Choroid plexus epithelial cell (primary cell): ENCODE results near the gene PARM1.

ENCODE experiments used
- DNase-seq: peaks from one replicate; pipeline ENCODE4 v3.0.0-alpha.2; 2010; ENCODE audit warnings: low read depth
- H3K4me3 ChIP-seq: 2 replicates; pipeline ENCODE4 v1.5.1; 2011; ENCODE audit warnings: low read depth, mild to moderate bottlenecking, control low read depth, low read length, moderate library complexity
- CTCF ChIP-seq: conservative IDR thresholded peaks from 2 replicates; pipeline ENCODE4 v1.5.1; 2011; ENCODE audit warnings: low read depth, mild to moderate bottlenecking, control low read depth, inconsistent platforms, low read length, moderate library complexity

The PARM1 gene

DNA sequence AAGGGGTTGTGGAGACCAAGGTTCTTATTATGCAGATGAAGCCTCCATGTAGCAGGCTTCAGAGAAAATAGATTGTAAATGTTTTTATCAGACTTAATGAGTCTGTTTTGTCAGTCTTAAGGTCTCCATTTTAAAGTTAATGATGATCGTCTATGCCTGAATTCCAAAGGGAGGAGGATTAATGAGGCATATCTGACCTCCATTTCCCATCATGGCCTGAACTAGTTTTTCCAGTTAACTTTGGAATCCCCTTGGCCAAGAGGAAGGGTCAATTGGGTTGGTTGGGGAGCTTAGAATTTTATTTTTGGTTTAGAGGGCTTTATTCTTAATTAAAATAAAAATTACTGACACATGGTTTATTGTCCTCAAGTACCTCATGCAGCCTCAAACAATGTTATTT lies 6.9 kb upstream of the PARM1 start:
- DNase-seq: no peak
- no peak overlapping the region for H3K4me3 ChIP-seq
- TF ChIP-seq CTCF: no peak

GRCh38 chr4:74930162-74930561 lies 2.8 kb upstream of the PARM1 start:
- no peak overlapping the region for H3K4me3 ChIP-seq
- DNase-seq: no peak
- TF ChIP-seq CTCF: no peak

- no peak overlapping the region for H3K4me3 ChIP-seq
- no peak for DNase-seq
- TF ChIP-seq CTCF: no peak
These were observed 1.5 kb upstream of the PARM1 start for GRCh38 chr4:74931376-74931775.

- TF ChIP-seq CTCF: no peak
- DNase-seq: no peak
- H3K4me3 ChIP-seq: no peak overlapping the region
These were observed 906 bp upstream of the PARM1 start for GRCh38 chr4:74932010-74932409.

- DNase-seq: peak; percentile 2
- TF ChIP-seq CTCF: no peak
- no peak overlapping the region for H3K4me3 ChIP-seq
These were observed 673 bp downstream of the PARM1 start for GRCh38 chr4:74933562-74934015.

DNA sequence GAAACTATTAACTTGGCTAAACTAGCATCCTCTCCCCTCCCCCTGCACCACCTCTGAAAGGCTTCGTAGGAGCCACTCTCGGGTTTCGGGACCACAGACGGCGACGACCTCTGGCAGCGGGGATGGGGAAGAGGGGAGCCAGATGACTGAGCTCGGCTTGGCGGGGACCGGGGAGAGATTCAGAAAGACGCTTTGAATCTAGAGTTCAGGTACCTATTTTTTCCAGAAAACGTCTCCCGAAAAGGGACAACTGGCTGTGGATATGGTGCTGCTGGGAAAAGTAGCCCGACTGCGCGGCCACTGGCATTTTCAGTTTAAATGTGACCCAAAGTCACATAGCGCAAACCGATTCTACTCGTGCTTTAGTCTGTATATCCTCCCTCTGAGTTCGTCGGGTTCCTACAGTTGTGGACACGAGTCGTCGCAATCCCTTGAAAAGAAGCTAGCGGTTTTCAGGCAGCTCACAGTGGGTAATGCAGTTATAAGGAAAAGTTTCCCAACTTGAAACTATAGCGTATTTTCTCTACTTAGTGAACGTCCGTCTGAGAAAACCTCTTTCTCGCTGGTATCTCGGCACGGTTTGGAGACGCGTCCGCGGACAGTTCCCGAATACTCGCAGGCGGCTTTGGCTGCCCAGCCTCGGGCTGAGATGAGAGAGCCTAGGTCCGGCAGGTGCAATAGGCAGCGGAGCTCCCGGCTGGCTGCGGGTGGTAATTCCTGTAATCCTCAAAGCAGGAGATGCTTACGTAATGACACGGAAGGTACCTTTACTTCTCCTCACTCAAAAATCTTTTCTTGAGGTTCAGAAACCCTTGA lies 1.3 kb downstream of the PARM1 start:
- peak; percentile 23 for DNase-seq
- no peak for TF ChIP-seq CTCF
- H3K4me3 ChIP-seq: peak overlapping the region; percentile 26

GRCh38 chr4:74934888-74935287 lies 2.0 kb downstream of the PARM1 start:
- no peak for TF ChIP-seq CTCF
- DNase-seq: no peak
- no peak overlapping the region for H3K4me3 ChIP-seq
